ENCODE results near the gene MRPL36. TPM values are rescaled to one million over a fixed set of nuclear protein-coding genes. Genes with fewer than 3 reads are reported as not detected.

MRPL36 gene
- total and polyA plus RNA-seq, 2 of the 4 experiments (the other 2 are of a cell fraction), result 85.9 to 103 TPM

DNA sequence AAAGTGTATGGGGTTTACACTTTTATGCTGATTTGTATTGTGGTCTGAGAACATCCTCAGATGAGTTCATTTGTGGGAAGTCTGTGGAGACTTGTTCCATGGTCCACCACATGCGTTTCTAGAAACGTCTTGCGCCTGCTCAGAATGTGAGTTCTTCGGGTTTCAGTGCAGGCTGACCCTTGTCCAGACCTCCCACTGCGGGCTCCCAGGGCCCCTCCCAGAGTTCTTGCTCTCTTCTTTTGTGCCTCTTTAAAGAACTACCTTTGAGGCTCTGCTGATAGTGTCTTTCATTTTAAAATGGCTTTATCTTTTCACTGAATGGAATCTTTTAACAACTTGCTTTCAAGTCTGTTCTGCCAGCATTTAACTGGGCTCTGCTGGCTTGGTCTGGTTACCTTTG, 19.1 kb upstream of the MRPL36 start:
- H3K9me3 ChIP-seq (ENCODE audit: control insufficient read depth, insufficient read depth, low read length), result no peaks in the 10 kb centered on the region
- intact Hi-C loops (cut with micrococcal nuclease), result no loop called here
- H3K4ac ChIP-seq (ENCODE audit: low read depth, low read length), result no peak overlapping the region
- in situ Hi-C loops (cut with MboI; ENCODE audit: low sequenced_read_pairs), result no loop called here
- no peak overlapping the region for H2BK15ac ChIP-seq (ENCODE audit: low read depth, low read length)
- H4K91ac ChIP-seq (ENCODE audit: insufficient read depth, low read depth, low read length), result no peak overlapping the region
- H4K5ac ChIP-seq (ENCODE audit: low read depth, low read length), result no peak overlapping the region
- H3K14ac ChIP-seq (replicated peaks; ENCODE audit: low read depth, low read length), result no peak overlapping the region
- 0 out of 2 replicates have a peak, but pooled peaks cover 2% of the 10 kb centered on the region for H3K9me1 ChIP-seq (ENCODE audit: insufficient read depth, low read length)
- ChIA-PET POLR2A (ENCODE audit: unreplicated experiment) (no interaction called here), CTCF (no interaction called here)
- no peak for ATAC-seq (ENCODE audit: low read depth)
- no peak for DNase-seq
- no peak overlapping the region for H3K4me3 ChIP-seq (ENCODE audit: insufficient read depth, low read depth, low read length)
- no peak overlapping the region for H3K18ac ChIP-seq (ENCODE audit: low read depth, low read length)
- H2BK20ac ChIP-seq (ENCODE audit: low read depth, low read length), result no peak overlapping the region
- H2BK120ac ChIP-seq (ENCODE audit: low read depth, low read length), result no peak overlapping the region
- no peak overlapping the region for H3K23ac ChIP-seq (ENCODE audit: low read depth, low read length)
- no peak overlapping the region for H2AFZ ChIP-seq (replicated peaks; ENCODE audit: low read length, poor library complexity)
- H3K27me3 ChIP-seq (ENCODE audit: control insufficient read depth, insufficient read depth, low read length), result no peaks in the 10 kb centered on the region
- BruUV-seq (replicated peaks), result no TSS peak
- TF ChIP-seq RAD21 (IDR thresholded peaks at IDR 0.05; ENCODE audit: low read length) (no peak), MAZ (IDR thresholded peaks at IDR 0.05; ENCODE audit: borderline replicate concordance, low read depth, low read length) (no peak), RCOR1 (IDR thresholded peaks at IDR 0.05; ENCODE audit: insufficient replicate concordance, low read length) (no peak), MXI1 (IDR thresholded peaks at IDR 0.05; ENCODE audit: borderline replicate concordance, low read depth, low read length) (no peak), BHLHE40 (IDR thresholded peaks at IDR 0.05; ENCODE audit: low read depth, low read length) (no peak), CEBPB (IDR thresholded peaks at IDR 0.05; ENCODE audit: low read depth, low read length) (no peak), FOS (IDR thresholded peaks at IDR 0.05; ENCODE audit: low read depth, low read length) (no peak), RFX5 (IDR thresholded peaks at IDR 0.05; ENCODE audit: low read depth, low read length) (no peak), CHD1 (IDR thresholded peaks at IDR 0.05; ENCODE audit: low read depth, low read length) (no peak), POLR2A (IDR thresholded peaks at IDR 0.05; ENCODE audit: low read depth, low read length) (no peak), MAFK (IDR thresholded peaks at IDR 0.05; ENCODE audit: low read depth, low read length) (no peak), SMC3 (IDR thresholded peaks at IDR 0.05; ENCODE audit: low read depth, low read length) (no peak)
- TF ChIP-seq, protein P1, sequence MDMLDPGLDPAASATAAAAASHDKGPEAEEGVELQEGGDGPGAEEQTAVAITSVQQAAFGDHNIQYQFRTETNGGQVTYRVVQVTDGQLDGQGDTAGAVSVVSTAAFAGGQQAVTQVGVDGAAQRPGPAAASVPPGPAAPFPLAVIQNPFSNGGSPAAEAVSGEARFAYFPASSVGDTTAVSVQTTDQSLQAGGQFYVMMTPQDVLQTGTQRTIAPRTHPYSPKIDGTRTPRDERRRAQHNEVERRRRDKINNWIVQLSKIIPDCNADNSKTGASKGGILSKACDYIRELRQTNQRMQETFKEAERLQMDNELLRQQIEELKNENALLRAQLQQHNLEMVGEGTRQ (IDR thresholded peaks at IDR 0.05; ENCODE audit: low read depth, low read length), result no peak
- TF ChIP-seq, protein P2, sequence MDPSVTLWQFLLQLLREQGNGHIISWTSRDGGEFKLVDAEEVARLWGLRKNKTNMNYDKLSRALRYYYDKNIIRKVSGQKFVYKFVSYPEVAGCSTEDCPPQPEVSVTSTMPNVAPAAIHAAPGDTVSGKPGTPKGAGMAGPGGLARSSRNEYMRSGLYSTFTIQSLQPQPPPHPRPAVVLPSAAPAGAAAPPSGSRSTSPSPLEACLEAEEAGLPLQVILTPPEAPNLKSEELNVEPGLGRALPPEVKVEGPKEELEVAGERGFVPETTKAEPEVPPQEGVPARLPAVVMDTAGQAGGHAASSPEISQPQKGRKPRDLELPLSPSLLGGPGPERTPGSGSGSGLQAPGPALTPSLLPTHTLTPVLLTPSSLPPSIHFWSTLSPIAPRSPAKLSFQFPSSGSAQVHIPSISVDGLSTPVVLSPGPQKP (IDR thresholded peaks at IDR 0.05; ENCODE audit: borderline replicate concordance, low read depth, low read length), result no peak
- TF ChIP-seq, protein P3, sequence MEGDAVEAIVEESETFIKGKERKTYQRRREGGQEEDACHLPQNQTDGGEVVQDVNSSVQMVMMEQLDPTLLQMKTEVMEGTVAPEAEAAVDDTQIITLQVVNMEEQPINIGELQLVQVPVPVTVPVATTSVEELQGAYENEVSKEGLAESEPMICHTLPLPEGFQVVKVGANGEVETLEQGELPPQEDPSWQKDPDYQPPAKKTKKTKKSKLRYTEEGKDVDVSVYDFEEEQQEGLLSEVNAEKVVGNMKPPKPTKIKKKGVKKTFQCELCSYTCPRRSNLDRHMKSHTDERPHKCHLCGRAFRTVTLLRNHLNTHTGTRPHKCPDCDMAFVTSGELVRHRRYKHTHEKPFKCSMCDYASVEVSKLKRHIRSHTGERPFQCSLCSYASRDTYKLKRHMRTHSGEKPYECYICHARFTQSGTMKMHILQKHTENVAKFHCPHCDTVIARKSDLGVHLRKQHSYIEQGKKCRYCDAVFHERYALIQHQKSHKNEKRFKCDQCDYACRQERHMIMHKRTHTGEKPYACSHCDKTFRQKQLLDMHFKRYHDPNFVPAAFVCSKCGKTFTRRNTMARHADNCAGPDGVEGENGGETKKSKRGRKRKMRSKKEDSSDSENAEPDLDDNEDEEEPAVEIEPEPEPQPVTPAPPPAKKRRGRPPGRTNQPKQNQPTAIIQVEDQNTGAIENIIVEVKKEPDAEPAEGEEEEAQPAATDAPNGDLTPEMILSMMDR (conservative IDR thresholded peaks at IDR 0.05; ENCODE audit: low read depth, low read length), result no peak
- no peak overlapping the region for H2BK5ac ChIP-seq (ENCODE audit: low read depth, low read length, poor library complexity, severe bottlenecking)
- H3K79me1 ChIP-seq (ENCODE audit: low read depth in 1 of 2, low read length in 2 of 2), result peaks cover 3 to 11% of the 10 kb centered on the region in 2 experiments; a peak in 3 of 4 replicates
- peaks cover 54% of the 10 kb centered on the region for H3K36me3 ChIP-seq (ENCODE audit: control insufficient read depth, insufficient read depth, low read length)
- no CpG with 5 or more reads among the region's 5 CpGs for WGBS, 2 experiments (ENCODE audit: extremely low coverage in 2 of 2, insufficient read length in 1 of 2)
- no peak overlapping the region for H3K27ac ChIP-seq (ENCODE audit: insufficient read depth, low read length)
- dilution Hi-C loops (cut with HindIII; ENCODE audit: low sequenced_read_pairs, unreplicated experiment), result no loop called here
- no peak overlapping the region for H2AK9ac ChIP-seq (replicated peaks; ENCODE audit: low read depth, low read length, poor library complexity)
- H3K4me1 ChIP-seq (ENCODE audit: control insufficient read depth, insufficient read depth, low read length), result no peaks in the 10 kb centered on the region
- no peak overlapping the region for H3K4me2 ChIP-seq (ENCODE audit: low read depth, low read length)
- H4K8ac ChIP-seq (ENCODE audit: low read depth in 2 of 2, low read length in 2 of 2), result no peak overlapping the region
- no peak overlapping the region; the same call in 1 of the 2 replicates for H3K56ac ChIP-seq (ENCODE audit: extremely low read depth, insufficient read depth, low read length)
- H2AK5ac ChIP-seq (ENCODE audit: low read depth, low read length), result no peak overlapping the region
- H4K20me1 ChIP-seq (ENCODE audit: insufficient read depth, low read length), result no peaks in the 10 kb centered on the region
- H3K9ac ChIP-seq (ENCODE audit: low read depth, low read length), result no peak overlapping the region

Data from IMR-90 (cell line).